HAP-1 (cell line): Measurements from ENCODE around the gene ATPAF2.
"Not testable (repeated sequence)": the region's sequence is repeated elsewhere in the genome, so short reads cannot be mapped to it uniquely, and the experiment has no call there.

ENCODE experiments used
- DNase-seq, 2 experiments: peaks; one replicate each; pipeline ENCODE4 v3.0.0-alpha.2; 2016 to 2020; ENCODE audit warnings: low spot score in 2 of 2
- H3K27me3 ChIP-seq: fragments of 250-450 bp; sonication (Bioruptor Pico); 2 replicates; pipeline ENCODE4 v1.5.1; 2020; ENCODE audit warnings: low read depth, mild to moderate bottlenecking, moderate library complexity
- H3K36me3 ChIP-seq: fragments of 250-450 bp; sonication (Bioruptor Pico); replicated peaks from 2 replicates; pipeline ENCODE4 v1.5.1; 2020; ENCODE audit warnings: mild to moderate bottlenecking
- H3K4me1 ChIP-seq: fragments of 250-450 bp; sonication (Bioruptor Pico); 2 replicates; pipeline ENCODE4 v1.5.1; 2020; ENCODE audit warnings: mild to moderate bottlenecking
- H3K4me3 ChIP-seq: fragments of 250-450 bp; sonication (Bioruptor Pico); 2 replicates; pipeline ENCODE4 v1.5.1; 2020; ENCODE audit warnings: mild to moderate bottlenecking, moderate library complexity
- H3K9me3 ChIP-seq: fragments of 250-450 bp; sonication (Bioruptor Pico); 2 replicates; pipeline ENCODE4 v1.5.1; 2020; ENCODE audit warnings: mild to moderate bottlenecking, moderate library complexity
- in situ Hi-C: fragments of 300-500 bp; cut with MboI; formaldehyde crosslinking; loops from 3 replicates; pipeline ENCODE4 v1.14.3; 2020; ENCODE audit warnings: low sequenced_read_pairs, inconsistent platforms, mixed read lengths

Gene ATPAF2

GRCh38 chr17:18014006-18014405 is 25.0 kb downstream of the ATPAF2 start:
- in situ Hi-C loops: no loop called here
- no peaks in the 10 kb centered on the region; the same call in 1 of the 2 replicates for H3K4me1 ChIP-seq
- H3K36me3 ChIP-seq: peaks cover 5% of the 10 kb centered on the region
- no peak for DNase-seq
- H3K9me3 ChIP-seq: no peaks in the 10 kb centered on the region
- H3K4me3 ChIP-seq: no peak overlapping the region
- no peaks in the 10 kb centered on the region for H3K27me3 ChIP-seq

GRCh38 chr17:18011286-18011685 is 27.7 kb downstream of the ATPAF2 start:
- in situ Hi-C loops: no loop called here
- Histone ChIP-seq H3K27me3 (no peaks in the 10 kb centered on the region), H3K4me1 (no peaks in the 10 kb centered on the region; the same call in 1 of the 2 replicates), H3K36me3 (peaks cover 5% of the 10 kb centered on the region), H3K4me3 (no peak overlapping the region), H3K9me3 (no peaks in the 10 kb centered on the region)
- DNase-seq: no peak

DNA sequence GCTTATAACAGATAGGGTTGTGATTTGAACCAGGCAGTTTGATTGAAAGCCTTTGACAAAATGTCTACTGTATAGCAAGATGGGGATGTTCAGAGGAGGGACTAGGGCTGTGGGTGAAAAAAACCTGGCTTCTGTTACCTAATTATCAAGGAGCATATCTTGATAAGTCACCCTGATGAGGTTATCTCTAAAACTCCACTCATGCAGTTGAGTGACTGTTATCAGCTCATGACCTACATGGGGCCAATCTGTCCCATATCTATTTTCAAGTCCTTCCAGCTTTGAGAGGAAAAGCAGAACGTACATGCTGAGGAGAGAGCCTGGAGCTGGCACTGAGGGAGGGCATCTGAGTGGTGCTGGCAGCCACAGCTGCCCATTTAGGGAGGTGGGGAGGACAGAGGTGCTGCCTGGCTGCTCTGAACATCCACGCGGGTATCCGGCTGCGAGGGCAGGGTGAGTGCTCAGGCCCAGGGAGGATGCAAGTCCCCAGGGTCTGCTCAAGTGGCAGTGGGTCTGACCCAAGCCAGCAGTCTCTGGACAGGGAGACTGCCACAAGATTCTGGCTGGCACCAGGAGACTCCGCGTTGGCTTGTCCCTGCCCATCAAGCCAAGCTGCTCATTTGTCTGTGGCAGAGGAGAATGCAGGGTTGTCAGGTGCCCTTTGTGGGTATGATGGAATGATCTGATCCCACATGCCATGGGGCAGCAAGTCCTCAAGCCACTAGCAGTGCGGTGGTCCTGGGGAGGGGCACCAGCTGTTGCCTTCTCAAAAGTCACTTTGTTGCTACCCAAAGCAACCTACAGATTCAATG is 29.2 kb downstream of the ATPAF2 start:
- Histone ChIP-seq H3K9me3 (no peaks in the 10 kb centered on the region), H3K36me3 (no peaks in the 10 kb centered on the region; the same call in 1 of the 2 replicates), H3K27me3 (no peaks in the 10 kb centered on the region), H3K4me3 (no peak overlapping the region), H3K4me1 (no peaks in the 10 kb centered on the region; the same call in 1 of the 2 replicates)
- DNase-seq: no peak
- in situ Hi-C loops: no loop called here

GRCh38 chr17:18008496-18009268 is 30.3 kb downstream of the ATPAF2 start:
- Histone ChIP-seq H3K4me3 (no peak overlapping the region), H3K27me3 (no peaks in the 10 kb centered on the region), H3K36me3 (no peaks in the 10 kb centered on the region; the same call in 1 of the 2 replicates), H3K4me1 (no peaks in the 10 kb centered on the region), H3K9me3 (no peaks in the 10 kb centered on the region)
- in situ Hi-C loops: no loop called here
- no peak for DNase-seq

DNA sequence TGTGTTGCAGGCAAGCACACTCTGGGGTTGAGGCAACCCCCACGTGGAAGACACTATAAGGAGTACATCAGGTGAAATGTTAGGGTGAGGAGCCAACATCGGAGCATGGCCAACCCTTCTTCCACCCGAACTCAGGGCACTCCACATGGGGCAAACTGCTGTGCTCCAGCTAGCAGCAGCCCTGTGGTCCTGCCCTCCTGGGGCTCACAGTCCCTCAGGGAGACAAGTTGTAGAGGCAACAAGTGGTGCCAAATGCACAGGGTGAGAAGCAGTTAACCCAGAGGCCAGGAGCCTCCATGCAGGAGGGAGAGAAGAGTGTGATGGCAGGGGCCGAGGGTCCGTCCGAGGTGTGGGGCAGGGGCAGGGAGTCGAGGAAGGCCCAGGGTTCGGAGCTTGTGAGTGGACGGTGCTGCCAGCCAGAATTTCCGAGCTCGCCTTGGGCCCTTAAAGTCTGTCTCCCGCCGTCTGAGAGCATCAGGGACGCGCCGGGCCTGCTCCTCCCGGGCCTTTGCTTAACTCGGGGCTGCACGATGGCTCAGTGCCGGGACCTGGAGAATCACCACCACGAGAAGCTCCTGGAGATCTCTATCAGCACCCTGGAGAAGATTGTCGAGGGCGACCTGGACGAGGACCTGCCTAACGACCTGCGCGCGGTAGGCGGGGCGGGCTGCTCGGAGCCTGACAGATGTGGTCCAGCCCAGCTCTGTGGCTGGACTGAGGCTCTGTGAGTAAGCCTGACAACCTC is 32.3 kb downstream of the ATPAF2 start:
- no peaks in the 10 kb centered on the region for H3K4me1 ChIP-seq
- in situ Hi-C loops: no loop called here
- H3K9me3 ChIP-seq: no peaks in the 10 kb centered on the region
- no peaks in the 10 kb centered on the region for H3K27me3 ChIP-seq
- H3K4me3 ChIP-seq: no peak overlapping the region
- no peaks in the 10 kb centered on the region for H3K36me3 ChIP-seq
- no peak for DNase-seq

DNA sequence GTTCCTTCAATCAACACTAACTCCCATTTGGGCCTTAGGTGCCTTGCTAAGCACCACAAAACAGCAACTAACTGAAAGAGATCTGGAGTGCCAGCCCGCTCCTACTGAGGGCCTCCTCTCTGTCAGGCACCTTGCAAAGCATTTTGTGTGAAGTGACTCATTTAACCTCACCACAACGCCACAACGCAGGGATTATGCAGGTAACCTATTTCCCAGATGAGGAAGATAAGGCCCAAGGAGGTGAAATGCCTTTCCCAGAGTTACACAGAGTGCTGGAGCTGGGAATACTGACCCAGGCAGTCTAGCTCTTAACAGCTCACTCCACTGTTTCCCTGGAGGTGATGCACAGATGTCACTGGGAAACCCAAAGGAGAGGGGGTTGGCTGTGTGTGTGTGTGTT is 33.5 kb downstream of the ATPAF2 start:
- Histone ChIP-seq H3K27me3 (no peaks in the 10 kb centered on the region), H3K4me3 (no peak overlapping the region), H3K36me3 (no peaks in the 10 kb centered on the region), H3K9me3 (no peaks in the 10 kb centered on the region), H3K4me1 (no peaks in the 10 kb centered on the region)
- in situ Hi-C loops: no loop called here
- DNase-seq: no peak

DNA sequence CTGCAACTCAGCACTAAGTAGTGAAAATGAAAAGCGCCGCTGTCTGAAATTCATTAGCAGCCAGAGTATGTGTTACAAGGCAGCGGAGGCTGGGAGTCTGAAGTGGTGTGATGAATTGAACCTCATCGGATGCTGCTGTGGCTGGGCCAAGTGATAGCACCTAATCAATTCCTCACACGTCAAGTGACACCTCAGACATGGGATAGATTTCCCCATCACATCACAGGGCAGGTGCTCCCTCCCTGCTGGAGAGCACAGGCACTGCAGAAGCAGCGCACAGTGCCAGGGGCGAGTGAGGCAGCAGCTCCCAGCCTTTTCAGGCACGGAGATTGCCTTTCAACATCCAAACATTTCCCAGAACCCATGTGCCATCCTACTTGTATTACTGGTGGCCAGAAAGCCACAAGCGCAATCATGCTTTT is 34.1 kb downstream of the ATPAF2 start:
- Histone ChIP-seq H3K36me3 (no peaks in the 10 kb centered on the region), H3K27me3 (no peaks in the 10 kb centered on the region), H3K9me3 (no peaks in the 10 kb centered on the region), H3K4me1 (no peaks in the 10 kb centered on the region), H3K4me3 (no peak overlapping the region)
- no peak for DNase-seq
- in situ Hi-C loops: no loop called here

- in situ Hi-C loops: no loop called here
- no peaks in the 10 kb centered on the region for H3K4me1 ChIP-seq
- H3K36me3 ChIP-seq: no peaks in the 10 kb centered on the region
- H3K4me3 ChIP-seq: no peak overlapping the region
- H3K9me3 ChIP-seq: no peaks in the 10 kb centered on the region
- no peaks in the 10 kb centered on the region for H3K27me3 ChIP-seq
- DNase-seq: no peak
These were observed 34.6 kb downstream of the ATPAF2 start for GRCh38 chr17:18004345-18004744.

GRCh38 chr17:18002171-18002570 is 36.8 kb downstream of the ATPAF2 start:
- no peak for DNase-seq
- in situ Hi-C loops: no loop called here
- no peak overlapping the region for H3K4me3 ChIP-seq
- no peaks in the 10 kb centered on the region for H3K9me3 ChIP-seq
- no peaks in the 10 kb centered on the region for H3K36me3 ChIP-seq
- no peaks in the 10 kb centered on the region for H3K27me3 ChIP-seq
- H3K4me1 ChIP-seq: no peaks in the 10 kb centered on the region

GRCh38 chr17:18000030-18000408 is 38.9 kb downstream of the ATPAF2 start:
- no peak for DNase-seq
- Histone ChIP-seq H3K4me3 (no peak overlapping the region), H3K4me1 (no peaks in the 10 kb centered on the region), H3K36me3 (no peaks in the 10 kb centered on the region), H3K9me3 (no peaks in the 10 kb centered on the region), H3K27me3 (no peaks in the 10 kb centered on the region)
- in situ Hi-C loops: no loop called here

GRCh38 chr17:17999364-18000029 is 39.5 kb downstream of the ATPAF2 start:
- DNase-seq: no peak
- in situ Hi-C loops: no loop called here
- Histone ChIP-seq H3K27me3 (no peaks in the 10 kb centered on the region), H3K4me3 (no peak overlapping the region), H3K4me1 (no peaks in the 10 kb centered on the region), H3K9me3 (no peaks in the 10 kb centered on the region), H3K36me3 (no peaks in the 10 kb centered on the region)

GRCh38 chr17:17998934-17999333 is 40.0 kb downstream of the ATPAF2 start:
- H3K4me1 ChIP-seq: no peaks in the 10 kb centered on the region
- no peak for DNase-seq
- H3K4me3 ChIP-seq: no peak overlapping the region
- no peaks in the 10 kb centered on the region for H3K36me3 ChIP-seq
- in situ Hi-C loops: no loop called here
- no peaks in the 10 kb centered on the region for H3K9me3 ChIP-seq
- no peaks in the 10 kb centered on the region for H3K27me3 ChIP-seq

DNA sequence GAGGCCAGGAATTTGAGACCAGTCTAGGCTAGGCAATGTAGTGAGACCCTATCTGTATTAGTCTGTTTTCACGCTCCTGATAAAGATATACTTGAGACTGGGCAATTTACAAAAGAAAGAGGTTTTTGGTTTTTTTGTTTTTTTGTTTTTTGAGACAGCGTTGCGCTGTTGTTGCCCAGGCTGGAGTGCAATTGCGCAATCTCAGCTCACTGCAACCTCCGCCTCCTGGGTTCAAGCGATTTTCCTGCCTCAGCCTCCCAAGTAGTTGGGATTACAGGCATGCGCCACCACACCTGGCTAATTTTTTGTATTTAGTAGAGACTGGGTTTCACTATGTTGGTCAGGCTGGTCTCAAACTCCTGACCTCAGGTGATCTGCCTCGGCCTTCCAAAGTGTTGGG is 43.1 kb downstream of the ATPAF2 start:
- H3K4me3 ChIP-seq, H3K36me3 ChIP-seq, DNase-seq, H3K27me3 ChIP-seq, H3K9me3 ChIP-seq, in situ Hi-C loops, H3K4me1 ChIP-seq: not testable (repeated sequence)
